Measurements from ENCODE around the gene ZNF462. TPM values are rescaled to one million over a fixed set of nuclear protein-coding genes. Genes with fewer than 3 reads are reported as not detected.
"Not testable (repeated sequence)": the region's sequence is repeated elsewhere in the genome, so short reads cannot be mapped to it uniquely, and the experiment has no call there.

The ZNF462 gene
- total RNA-seq, 1 donor from 2014 or later: 8.2 TPM

DNA sequence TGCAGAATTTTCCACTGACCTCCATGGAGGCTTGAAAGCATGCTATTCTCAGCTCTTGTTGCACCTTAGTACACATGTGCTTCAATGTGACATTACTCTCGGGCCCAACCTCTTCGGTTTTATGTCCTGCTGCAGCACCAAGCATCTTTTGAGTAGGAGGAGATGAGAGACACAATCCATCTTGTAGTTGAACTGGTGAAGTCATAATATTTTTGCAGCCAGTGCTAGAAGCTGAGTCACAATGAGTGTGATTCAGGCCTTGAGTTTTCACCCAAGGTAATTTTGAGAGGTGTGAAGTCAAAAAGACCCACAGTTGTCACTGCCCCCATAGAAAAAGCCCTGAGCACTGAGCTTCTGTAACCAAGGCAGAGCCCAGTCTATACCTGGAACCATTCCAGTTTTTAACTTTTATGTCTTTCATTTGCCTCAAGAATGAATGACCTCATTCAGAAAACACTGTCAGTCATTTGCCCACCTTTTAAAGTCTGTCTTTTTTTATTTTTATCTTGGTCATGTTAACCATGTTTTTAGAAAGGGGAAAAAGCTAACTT, 117.7 kb downstream of the ZNF462 start:
- no peak for FAIRE-seq
- H3K36me3 ChIP-seq (ENCODE audit: control insufficient read depth, insufficient read depth, low read length): peaks cover 12% of the 10 kb centered on the region

DNA sequence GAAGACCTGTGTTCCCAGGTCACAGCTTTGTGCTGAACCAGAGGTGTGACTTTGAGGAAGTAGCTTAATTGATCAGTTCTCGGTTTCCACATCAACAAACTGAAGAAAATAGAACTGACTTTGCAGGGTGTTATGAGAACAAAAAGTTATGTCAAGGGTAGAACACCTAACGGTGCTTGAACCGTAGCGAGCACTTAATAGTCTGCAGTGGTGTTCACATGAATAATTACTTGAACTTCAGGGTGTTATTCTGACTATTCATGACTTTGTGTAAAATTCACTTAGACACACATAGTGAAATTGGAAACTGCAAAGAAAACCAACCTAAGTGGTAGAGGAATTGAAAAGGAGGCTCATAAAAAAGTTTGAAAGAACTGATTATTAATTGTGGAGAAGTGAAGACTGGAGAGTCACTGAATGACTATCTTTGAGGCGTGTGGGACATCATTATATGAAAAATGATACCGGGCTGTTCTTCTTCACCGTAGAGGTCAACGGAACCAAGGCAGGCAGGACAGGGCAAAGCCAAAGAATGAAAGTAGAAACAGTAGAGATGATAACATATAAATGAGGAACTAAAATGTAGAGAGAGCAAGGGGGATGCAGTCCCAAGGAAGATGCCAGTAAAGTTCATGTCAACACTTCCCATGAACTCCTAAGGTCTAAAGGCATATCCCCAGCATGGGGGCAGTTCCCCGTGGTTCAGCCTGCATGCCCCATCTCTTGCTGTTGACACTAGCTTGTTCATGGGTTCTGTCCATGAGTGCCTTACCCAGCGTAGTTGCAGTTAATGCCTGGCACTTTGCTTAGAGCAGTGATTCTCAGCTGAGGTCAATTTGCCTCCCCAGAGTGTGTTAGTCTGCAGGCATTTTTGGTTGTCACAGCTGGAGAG, 118.7 kb downstream of the ZNF462 start:
- H3K4me3 ChIP-seq (ENCODE audit: low read depth, low read length): no peak overlapping the region
- H3K27me3 ChIP-seq (ENCODE audit: control insufficient read depth, insufficient read depth, low read length): no peaks in the 10 kb centered on the region
- no peak for DNase-seq (ENCODE audit: low read depth)
- TF ChIP-seq, protein P1, sequence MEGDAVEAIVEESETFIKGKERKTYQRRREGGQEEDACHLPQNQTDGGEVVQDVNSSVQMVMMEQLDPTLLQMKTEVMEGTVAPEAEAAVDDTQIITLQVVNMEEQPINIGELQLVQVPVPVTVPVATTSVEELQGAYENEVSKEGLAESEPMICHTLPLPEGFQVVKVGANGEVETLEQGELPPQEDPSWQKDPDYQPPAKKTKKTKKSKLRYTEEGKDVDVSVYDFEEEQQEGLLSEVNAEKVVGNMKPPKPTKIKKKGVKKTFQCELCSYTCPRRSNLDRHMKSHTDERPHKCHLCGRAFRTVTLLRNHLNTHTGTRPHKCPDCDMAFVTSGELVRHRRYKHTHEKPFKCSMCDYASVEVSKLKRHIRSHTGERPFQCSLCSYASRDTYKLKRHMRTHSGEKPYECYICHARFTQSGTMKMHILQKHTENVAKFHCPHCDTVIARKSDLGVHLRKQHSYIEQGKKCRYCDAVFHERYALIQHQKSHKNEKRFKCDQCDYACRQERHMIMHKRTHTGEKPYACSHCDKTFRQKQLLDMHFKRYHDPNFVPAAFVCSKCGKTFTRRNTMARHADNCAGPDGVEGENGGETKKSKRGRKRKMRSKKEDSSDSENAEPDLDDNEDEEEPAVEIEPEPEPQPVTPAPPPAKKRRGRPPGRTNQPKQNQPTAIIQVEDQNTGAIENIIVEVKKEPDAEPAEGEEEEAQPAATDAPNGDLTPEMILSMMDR (IDR thresholded peaks at IDR 0.05; ENCODE audit: insufficient read depth, low read length, severe bottlenecking): no peak
- FAIRE-seq: peak; percentile 28
- peaks cover 10% of the 10 kb centered on the region for H3K36me3 ChIP-seq (ENCODE audit: control insufficient read depth, insufficient read depth, low read length)

More for the DNA sequence above, 117.7 kb downstream of the ZNF462 start:
- Histone ChIP-seq H3K4me3 (ENCODE audit: low read depth, low read length) (no peak overlapping the region), H3K27me3 (ENCODE audit: control insufficient read depth, insufficient read depth, low read length) (no peaks in the 10 kb centered on the region)
- peak; percentile 43 for DNase-seq (ENCODE audit: low read depth)
- TF ChIP-seq, protein P1 (IDR thresholded peaks at IDR 0.05; ENCODE audit: insufficient read depth, low read length, severe bottlenecking): no peak

DNA sequence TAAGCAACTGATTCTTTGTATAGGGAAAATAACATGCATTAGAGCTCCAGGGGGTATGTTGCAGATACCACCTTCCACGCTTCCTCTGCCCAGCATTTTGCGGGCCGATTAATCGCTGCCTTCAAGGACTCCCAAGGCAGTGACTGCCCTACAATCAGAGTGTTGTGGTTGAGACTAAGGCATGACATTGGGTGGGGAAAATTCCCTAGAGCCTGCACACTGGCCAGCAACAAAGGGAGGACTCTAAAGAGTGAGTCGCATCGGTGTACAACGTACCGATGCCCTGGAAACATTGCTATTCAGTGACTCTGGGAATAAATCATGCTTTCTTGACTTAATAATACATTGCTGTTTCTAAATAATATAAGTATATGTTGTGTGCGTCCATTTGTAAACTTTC, 119.7 kb downstream of the ZNF462 start:
- no peaks in the 10 kb centered on the region for H3K27me3 ChIP-seq (ENCODE audit: control insufficient read depth, insufficient read depth, low read length)
- TF ChIP-seq, protein P1 (IDR thresholded peaks at IDR 0.05; ENCODE audit: insufficient read depth, low read length, severe bottlenecking): no peak
- no peak for FAIRE-seq
- H3K36me3 ChIP-seq (ENCODE audit: control insufficient read depth, insufficient read depth, low read length): peaks cover 7% of the 10 kb centered on the region
- no peak overlapping the region for H3K4me3 ChIP-seq (ENCODE audit: low read depth, low read length)
- no peak for DNase-seq (ENCODE audit: low read depth)

DNA sequence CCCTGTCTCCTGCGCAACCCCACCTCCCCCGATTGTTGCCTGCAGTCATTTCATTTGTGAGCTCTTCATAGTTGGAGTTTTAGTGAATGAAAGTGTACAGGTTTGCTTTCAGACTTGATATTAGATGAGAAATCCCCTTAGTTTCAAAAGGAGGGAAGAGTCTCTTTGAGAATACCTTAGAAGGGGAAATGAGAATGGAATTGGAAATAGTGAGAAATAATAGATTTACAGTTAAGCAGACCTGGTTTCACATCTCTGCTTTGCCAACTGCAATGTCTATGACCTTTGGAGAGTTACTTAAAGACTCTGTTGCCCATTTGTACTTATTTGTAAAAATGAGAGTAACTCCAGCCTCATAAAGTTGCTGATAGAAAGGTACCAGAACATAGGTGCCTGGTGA, 120.4 kb downstream of the ZNF462 start:
- Histone ChIP-seq H3K4me3 (ENCODE audit: low read depth, low read length) (no peak overlapping the region), H3K36me3 (ENCODE audit: control insufficient read depth, insufficient read depth, low read length) (peaks cover 7% of the 10 kb centered on the region), H3K27me3 (ENCODE audit: control insufficient read depth, insufficient read depth, low read length) (no peaks in the 10 kb centered on the region)
- TF ChIP-seq, protein P1 (IDR thresholded peaks at IDR 0.05; ENCODE audit: insufficient read depth, low read length, severe bottlenecking): no peak
- DNase-seq (ENCODE audit: low read depth) (no peak), FAIRE-seq (no peak)

DNA sequence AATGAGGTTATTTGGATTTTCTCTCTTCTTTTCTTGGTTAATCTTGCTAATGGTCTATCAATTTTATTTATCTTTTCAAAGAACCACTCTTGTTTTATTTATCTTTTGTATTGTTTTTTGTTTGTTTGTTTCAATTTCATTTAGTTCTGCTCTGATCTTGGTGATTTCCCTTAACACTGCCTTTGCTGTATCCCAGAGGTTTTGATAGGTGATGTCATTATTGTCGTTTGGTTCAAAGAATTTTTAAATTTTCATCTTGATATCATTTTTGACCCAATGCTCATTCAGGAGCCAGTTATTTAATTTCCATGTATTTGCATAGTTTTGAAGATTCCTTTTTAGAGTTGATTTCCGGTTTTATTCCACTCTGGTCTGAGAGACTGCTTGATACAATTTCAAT, 126.9 kb downstream of the ZNF462 start:
- not testable (repeated sequence) for H3K27me3 ChIP-seq (ENCODE audit: control insufficient read depth, insufficient read depth, low read length); FAIRE-seq; H3K4me3 ChIP-seq (ENCODE audit: low read depth, low read length); H3K36me3 ChIP-seq (ENCODE audit: control insufficient read depth, insufficient read depth, low read length); DNase-seq (ENCODE audit: low read depth)

DNA sequence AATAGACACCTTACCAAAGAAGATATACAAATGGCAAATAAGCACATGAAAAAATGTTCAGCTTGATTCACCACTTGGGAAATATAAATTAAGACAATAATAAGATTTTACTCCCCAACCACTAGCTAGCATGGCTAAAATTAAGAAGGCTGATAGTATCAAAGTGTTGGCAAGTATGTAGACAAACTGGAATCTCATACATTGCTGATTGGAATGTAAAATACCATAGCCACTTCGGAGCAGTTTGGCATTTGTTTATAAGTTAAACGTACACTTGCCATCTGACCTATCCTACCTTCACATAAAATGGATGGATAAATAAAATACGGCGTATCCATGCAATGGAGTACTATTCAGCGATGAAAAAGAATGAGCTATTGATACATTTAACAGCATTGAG, 129.2 kb downstream of the ZNF462 start:
- DNase-seq (ENCODE audit: low read depth) (no peak), FAIRE-seq (no peak)
- Histone ChIP-seq H3K36me3 (ENCODE audit: control insufficient read depth, insufficient read depth, low read length) (no peaks in the 10 kb centered on the region), H3K27me3 (ENCODE audit: control insufficient read depth, insufficient read depth, low read length) (no peaks in the 10 kb centered on the region), H3K4me3 (ENCODE audit: low read depth, low read length) (no peak overlapping the region)
- TF ChIP-seq, protein P1 (IDR thresholded peaks at IDR 0.05; ENCODE audit: insufficient read depth, low read length, severe bottlenecking): no peak
